SKM-1 treated with dmso at 0.1 percent for 144 hours (cell line): ENCODE results near the gene ENTPD6.

Experiments
- DNase-seq: peaks from one replicate; lab custom pipeline; 2025; ENCODE audit not compliant: unreplicated experiment; lab: John Stamatoyannopoulos, UW

Gene ENTPD6

GRCh38 chr20:25207149-25207959, 11.8 kb downstream of the ENTPD6 start:
- DNase-seq, result no peak

GRCh38 chr20:25207960-25208534, 12.5 kb downstream of the ENTPD6 start:
- DNase-seq, result no peak

GRCh38 chr20:25209400-25209799, 13.9 kb downstream of the ENTPD6 start:
- no peak for DNase-seq

GRCh38 chr20:25209911-25210310, 14.4 kb downstream of the ENTPD6 start:
- no peak for DNase-seq

- no peak for DNase-seq
These were observed 15.8 kb downstream of the ENTPD6 start for GRCh38 chr20:25211273-25211672.

GRCh38 chr20:25212242-25212641, 16.7 kb downstream of the ENTPD6 start:
- no peak for DNase-seq

- no peak for DNase-seq
These were observed 18.3 kb downstream of the ENTPD6 start for GRCh38 chr20:25213566-25214425.

GRCh38 chr20:25214426-25214790, 18.9 kb downstream of the ENTPD6 start:
- DNase-seq, result no peak

GRCh38 chr20:25214819-25215218, 19.3 kb downstream of the ENTPD6 start:
- no peak for DNase-seq

- no peak for DNase-seq
These were observed 20.0 kb downstream of the ENTPD6 start for GRCh38 chr20:25215521-25215920.

- DNase-seq, result no peak
These were observed 20.9 kb downstream of the ENTPD6 start for GRCh38 chr20:25216199-25216945.

GRCh38 chr20:25217161-25218108, 21.9 kb downstream of the ENTPD6 start:
- no peak for DNase-seq

GRCh38 chr20:25218109-25218486, 22.6 kb downstream of the ENTPD6 start:
- DNase-seq, result no peak

- no peak for DNase-seq
These were observed 23.0 kb downstream of the ENTPD6 start for GRCh38 chr20:25218492-25218891.

GRCh38 chr20:25219365-25219764, 23.9 kb downstream of the ENTPD6 start:
- DNase-seq, result no peak

GRCh38 chr20:25220021-25220730, 24.7 kb downstream of the ENTPD6 start:
- no peak for DNase-seq

GRCh38 chr20:25220810-25221591, 25.5 kb downstream of the ENTPD6 start:
- no peak for DNase-seq

GRCh38 chr20:25221592-25222460, 26.3 kb downstream of the ENTPD6 start:
- DNase-seq, result no peak
